GM12801 (cell line): Measurements from ENCODE around the gene CAP1.

Source experiments
- CTCF ChIP-seq: IDR thresholded peaks from one replicate; pipeline ENCODE4 v1.5.1; 2011; ENCODE audit warnings: control low read depth; ENCODE audit not compliant: insufficient read length; ENCODE audit errors: extremely low read depth

Gene CAP1

GRCh38 chr1:40072142-40072541 lies 31.6 kb downstream of the CAP1 start:
- TF ChIP-seq CTCF: no peak

- TF ChIP-seq CTCF: no peak
Observed at GRCh38 chr1:40073062-40073461, 32.5 kb downstream of the CAP1 start.

GRCh38 chr1:40075266-40075665 lies 34.7 kb downstream of the CAP1 start:
- no peak for TF ChIP-seq CTCF

GRCh38 chr1:40076895-40077312 lies 36.4 kb downstream of the CAP1 start:
- no peak for TF ChIP-seq CTCF

GRCh38 chr1:40078512-40079333 lies 38.2 kb downstream of the CAP1 start:
- TF ChIP-seq CTCF: no peak

GRCh38 chr1:40079774-40080400 lies 39.4 kb downstream of the CAP1 start:
- TF ChIP-seq CTCF: no peak

- no peak for TF ChIP-seq CTCF
Observed at GRCh38 chr1:40081871-40082270, 41.3 kb downstream of the CAP1 start.
